HG03108 (cell line): Measurements from ENCODE around the gene BCL3.

ENCODE experiments used
- ATAC-seq: cut with Tn5 transposase; IDR thresholded peaks from one replicate; pipeline ENCODE4 v1.9.1; 2021; ENCODE audit warnings: moderate library complexity; ENCODE audit not compliant: unreplicated experiment

Gene BCL3

GRCh38 chr19:44785271-44785670, 36.8 kb downstream of the BCL3 start:
- ATAC-seq = no peak

DNA sequence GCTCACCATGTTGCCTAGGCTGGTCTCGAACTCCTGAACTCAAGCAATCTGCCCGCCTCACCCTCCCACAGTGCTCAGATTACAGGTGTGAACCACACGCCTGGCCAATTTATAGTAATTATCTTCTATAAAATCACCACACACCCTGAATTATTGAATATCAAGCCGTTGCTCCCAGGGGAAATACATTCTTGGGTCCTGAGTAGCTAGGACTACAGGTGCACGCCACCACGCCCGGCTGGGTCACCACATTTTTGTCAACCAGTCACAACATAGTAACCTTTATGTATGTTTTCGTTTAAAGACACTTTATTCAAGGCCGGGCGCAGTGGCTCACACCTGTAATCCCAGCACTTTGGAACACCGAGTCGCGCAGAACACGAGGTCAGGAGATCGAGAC, 37.5 kb downstream of the BCL3 start:
- no peak for ATAC-seq

DNA sequence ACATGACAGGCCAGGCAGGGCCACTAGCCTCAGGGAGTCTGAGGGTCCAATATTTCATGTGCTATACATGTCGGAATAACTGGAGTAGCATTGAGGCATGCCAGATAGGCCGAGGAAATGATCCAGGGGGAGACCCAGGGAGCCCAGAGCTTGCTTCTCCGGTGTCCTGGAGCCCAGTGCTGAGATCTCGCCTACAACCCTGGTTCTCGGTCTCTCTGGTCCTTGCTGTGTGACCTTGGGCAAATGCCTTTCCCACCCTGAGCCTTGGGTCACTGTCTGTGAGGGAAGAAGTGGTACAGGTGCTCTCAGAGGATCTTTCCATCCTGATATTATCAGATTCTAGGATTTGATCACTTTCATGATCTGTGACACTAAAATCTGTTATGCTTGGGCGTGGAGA, 40.5 kb downstream of the BCL3 start:
- no peak for ATAC-seq

DNA sequence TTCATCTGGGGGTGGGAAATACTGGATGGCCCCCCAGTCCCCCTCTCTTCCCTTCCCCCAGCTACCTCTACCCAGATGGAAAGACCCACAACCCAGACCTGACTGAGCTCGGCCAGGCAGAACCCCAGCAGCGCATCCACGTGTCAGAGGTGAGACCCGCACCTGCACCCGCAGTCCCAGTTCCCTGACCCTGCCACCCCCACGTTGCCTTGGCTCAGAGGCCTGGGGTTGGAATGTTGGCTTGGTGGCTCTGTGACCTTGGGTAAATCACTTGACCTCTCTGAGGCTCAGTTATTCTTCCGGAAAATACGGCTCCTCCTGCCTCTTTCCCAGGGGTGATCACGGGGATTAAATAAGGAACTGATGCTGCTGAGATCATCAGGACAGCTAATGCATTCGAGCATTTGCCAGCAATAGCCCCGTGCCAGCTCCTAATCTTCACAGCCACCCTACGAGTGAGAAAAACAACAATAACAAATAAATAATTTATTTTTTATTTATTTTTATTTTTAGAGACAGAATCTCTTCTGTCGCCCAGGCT, 41.5 kb downstream of the BCL3 start:
- no peak for ATAC-seq

DNA sequence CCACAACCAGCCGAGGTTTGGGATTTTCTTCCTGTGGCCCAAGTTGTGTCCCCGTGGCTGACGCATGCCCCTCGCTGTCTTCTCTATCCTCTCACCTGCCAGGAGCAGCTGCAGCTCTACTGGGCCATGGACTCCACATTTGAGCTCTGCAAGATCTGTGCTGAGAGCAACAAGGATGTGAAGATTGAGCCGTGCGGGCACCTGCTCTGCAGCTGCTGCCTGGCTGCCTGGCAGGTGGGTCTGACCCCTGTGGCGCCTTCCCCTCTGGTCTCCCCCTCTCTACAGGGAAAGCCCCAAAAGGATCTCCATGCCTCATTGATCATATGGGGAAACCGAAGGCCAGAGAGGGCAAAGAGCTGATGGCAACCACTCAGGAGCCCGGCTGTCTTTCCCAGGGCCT, 43.8 kb downstream of the BCL3 start:
- no peak for ATAC-seq

DNA sequence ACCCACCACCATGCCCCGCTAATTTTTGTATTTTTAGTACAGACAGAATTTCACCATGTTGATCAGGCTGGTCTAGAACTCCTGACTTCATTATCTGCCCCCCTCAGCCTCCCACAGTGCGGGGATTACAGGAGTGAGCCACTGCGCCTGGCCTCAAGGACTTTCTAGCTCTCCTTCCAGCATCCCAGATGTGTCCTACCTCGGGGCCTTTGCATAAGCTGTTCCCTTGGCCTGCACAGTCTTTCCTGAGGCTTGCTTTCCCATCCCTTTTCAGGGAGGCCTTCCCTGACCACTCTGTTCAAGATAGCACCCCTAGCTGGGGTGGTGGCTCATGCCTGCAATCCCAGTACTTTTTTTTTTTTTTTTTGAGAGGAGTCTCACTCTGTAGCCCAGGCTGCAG, 46.1 kb downstream of the BCL3 start:
- ATAC-seq = no peak

GRCh38 chr19:44795398-44795987, 47.0 kb downstream of the BCL3 start:
- no peak for ATAC-seq

- no peak for ATAC-seq
These were observed 48.2 kb downstream of the BCL3 start for GRCh38 chr19:44796701-44797115.

- ATAC-seq = no peak
These were observed 51.3 kb downstream of the BCL3 start for GRCh38 chr19:44799627-44800346.

- no peak for ATAC-seq
These were observed 52.0 kb downstream of the BCL3 start for GRCh38 chr19:44800461-44800860.

- ATAC-seq = no peak
These were observed 55.2 kb downstream of the BCL3 start for GRCh38 chr19:44803442-44804428.

DNA sequence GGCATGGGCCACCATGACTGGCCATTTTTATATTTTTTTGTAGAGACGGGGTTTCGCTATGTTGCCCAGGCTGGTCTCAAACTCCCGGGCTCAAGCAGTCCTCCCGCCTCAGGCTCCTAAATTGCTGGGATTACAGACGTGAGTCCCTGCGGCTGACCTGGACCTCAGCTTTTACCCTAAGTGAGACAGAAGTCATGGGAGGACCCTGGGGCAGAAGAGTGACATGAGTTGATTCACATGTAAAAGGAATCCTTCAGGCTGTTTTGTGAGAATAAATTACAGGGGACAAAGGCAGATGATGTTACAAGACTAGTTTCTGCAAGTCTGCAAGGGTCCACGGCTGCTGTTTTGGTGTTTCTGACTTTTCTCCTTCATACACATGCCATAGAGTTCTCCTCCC, 57.8 kb downstream of the BCL3 start:
- no peak for ATAC-seq

GRCh38 chr19:44807162-44807561, 58.7 kb downstream of the BCL3 start:
- no peak for ATAC-seq

DNA sequence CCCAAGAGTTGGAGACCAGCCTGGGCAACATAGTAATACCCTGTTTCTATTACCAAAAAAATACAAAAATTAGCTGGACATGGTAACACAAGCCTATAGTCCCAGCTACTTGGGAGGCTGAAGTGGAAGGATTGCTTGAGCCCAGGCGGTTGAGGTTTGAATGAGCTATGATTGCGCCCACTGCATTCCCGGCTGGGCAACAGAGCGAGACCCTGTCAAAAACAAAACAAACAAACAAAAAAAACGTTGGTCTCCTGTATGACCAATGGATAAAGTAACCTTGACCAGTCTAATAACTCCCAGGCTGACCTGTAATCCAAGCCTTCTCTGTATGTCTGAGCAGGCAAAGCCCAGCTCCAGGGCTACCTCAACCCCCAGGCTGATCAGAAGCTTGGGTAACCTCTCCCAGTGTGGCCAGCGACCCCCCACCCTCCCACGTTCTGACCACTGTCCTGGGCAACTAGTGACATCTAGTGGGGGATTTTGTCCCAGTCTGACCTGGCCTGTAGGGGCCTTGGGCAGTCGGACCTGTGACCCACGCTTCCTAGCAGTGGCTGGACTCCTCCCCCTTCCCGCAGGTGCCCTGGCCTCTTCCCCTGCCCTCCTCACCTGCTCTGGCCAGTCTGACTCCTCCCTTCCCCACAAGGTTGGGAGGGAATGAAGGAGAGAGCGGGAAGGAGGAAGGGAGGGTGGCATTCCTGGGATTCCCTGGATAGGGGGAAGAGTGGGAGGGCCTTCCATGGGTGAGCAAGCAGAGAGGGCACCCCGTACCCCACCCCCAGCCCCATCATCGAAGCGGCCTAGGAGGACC, 59.3 kb downstream of the BCL3 start:
- no peak for ATAC-seq

GRCh38 chr19:44808463-44809371, 60.2 kb downstream of the BCL3 start, which contains the start of gene BCAM:
Gene BCAM, plus strand, starts transcription at chr19:44809103. Its CDS starts 22 bp downstream, at chr19:44809125.
- no peak for ATAC-seq
